HG02938 (cell line): ENCODE results near the gene CSMD2.

Source experiments
- ATAC-seq: cut with Tn5 transposase; IDR thresholded peaks from one replicate; pipeline ENCODE4 v1.9.1; 2021; ENCODE audit warnings: mild to moderate bottlenecking, moderate library complexity; ENCODE audit not compliant: unreplicated experiment

Gene CSMD2

DNA sequence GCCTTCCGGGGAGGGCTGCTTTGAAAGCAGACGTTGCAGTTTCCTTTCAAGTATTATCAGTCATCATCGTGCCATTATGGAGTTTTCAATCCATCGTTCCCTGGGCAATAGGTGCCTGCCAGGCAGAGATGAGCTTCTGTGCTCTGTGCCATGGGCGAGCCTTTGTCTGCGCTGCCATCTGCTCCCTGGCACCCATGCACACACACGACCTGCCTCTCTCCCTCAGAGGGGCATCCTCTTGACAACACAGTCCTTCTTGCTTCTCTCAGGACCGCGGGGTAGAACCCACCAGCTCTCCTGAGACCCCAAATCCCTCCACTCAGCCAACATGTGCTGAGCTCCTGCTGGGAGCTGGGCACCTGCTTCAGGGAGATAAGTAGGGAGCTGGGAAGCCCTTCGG lies 151.9 kb downstream of the CSMD2 start:
- no peak for ATAC-seq

GRCh38 chr1:34009340-34009985 lies 155.6 kb downstream of the CSMD2 start:
- no peak for ATAC-seq

- no peak for ATAC-seq
Measured at GRCh38 chr1:34007760-34008159, 157.3 kb downstream of the CSMD2 start.

DNA sequence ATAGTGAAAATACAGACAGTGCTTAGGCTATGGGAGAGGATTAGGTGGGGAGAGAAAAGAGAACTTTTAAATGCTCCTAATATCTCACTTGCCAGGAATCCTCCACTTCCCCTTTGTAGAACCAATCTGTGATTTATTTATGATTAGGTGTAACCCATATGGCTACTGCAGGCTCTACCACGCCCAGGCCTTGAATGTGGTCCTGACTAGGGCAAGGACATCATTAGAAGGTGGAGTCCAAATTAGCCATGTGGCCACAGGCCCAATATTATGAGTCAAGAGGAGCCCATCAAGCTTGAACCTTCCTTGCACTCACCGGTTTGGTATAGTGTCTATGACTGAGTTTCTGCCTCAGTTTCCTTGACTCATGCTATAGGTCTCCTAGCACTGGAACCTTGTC lies 159.7 kb downstream of the CSMD2 start:
- no peak for ATAC-seq

- ATAC-seq: no peak
Measured at GRCh38 chr1:34002810-34003209, 162.2 kb downstream of the CSMD2 start.

DNA sequence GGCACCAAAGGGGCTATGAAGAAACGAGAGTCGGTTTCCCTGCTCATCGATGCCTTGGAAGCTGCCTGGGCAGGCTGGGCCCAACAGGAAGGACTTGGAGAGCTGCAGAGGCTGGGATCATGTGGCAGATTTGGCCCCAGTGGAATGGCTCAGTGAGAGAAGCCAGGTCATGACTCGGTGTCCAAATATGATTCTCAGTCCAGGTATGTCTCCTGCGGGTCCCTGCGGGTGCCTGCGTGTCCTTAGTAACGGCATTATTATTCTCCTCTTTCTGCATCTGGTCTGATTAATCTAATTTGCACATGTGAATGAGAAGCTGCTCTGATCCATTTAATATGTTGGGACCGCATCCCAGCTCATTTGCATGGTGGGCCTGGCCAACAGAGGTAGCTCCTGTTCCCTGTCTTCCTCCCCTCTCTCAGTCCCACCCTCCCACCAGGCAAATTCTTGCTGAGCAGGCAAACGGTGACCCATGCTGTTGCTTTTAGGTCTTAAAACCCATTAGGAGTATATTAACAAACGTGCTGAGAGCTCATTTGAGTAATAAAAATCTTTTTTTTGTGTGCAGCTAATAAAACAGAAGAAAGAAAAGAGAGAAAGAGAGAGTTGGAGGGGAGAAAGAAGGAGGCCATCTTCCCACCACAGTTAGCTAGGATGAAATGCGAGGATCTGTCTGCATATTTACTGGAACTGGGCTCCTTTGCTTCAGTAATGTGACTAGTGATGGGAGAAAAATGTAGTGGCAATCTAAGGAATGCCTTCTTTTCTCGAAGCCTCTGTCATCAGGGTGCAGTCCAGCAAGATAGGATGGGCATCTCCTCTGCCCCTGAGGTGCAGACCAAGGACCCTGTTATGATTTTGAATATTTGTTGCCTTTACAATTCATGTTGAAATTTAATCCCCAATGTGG lies 167.6 kb downstream of the CSMD2 start:
- ATAC-seq: no peak

GRCh38 chr1:33996281-33996680 lies 168.7 kb downstream of the CSMD2 start:
- no peak for ATAC-seq

GRCh38 chr1:33993301-33993700 lies 171.7 kb downstream of the CSMD2 start:
- ATAC-seq: no peak

DNA sequence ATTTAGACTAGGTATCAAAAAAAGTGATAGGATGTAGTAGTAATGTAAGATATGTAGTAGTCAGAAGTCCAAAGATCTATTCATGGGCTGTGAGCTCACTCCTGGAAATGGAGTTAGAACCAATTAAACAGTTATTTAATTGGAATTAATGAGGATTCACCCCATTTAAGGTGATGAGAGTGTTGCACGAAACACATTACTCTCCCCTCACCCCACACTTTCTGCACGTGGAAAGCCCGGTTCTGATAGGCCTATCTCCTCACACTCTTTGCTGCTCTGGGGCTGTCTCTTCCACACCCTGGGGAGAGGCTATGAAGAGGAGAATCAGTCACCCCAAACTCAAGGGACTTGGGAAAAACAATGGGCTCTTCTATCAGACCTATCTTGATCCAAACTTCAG lies 174.7 kb downstream of the CSMD2 start:
- no peak for ATAC-seq

- ATAC-seq: no peak
Measured at GRCh38 chr1:33988161-33988560, 176.9 kb downstream of the CSMD2 start.

DNA sequence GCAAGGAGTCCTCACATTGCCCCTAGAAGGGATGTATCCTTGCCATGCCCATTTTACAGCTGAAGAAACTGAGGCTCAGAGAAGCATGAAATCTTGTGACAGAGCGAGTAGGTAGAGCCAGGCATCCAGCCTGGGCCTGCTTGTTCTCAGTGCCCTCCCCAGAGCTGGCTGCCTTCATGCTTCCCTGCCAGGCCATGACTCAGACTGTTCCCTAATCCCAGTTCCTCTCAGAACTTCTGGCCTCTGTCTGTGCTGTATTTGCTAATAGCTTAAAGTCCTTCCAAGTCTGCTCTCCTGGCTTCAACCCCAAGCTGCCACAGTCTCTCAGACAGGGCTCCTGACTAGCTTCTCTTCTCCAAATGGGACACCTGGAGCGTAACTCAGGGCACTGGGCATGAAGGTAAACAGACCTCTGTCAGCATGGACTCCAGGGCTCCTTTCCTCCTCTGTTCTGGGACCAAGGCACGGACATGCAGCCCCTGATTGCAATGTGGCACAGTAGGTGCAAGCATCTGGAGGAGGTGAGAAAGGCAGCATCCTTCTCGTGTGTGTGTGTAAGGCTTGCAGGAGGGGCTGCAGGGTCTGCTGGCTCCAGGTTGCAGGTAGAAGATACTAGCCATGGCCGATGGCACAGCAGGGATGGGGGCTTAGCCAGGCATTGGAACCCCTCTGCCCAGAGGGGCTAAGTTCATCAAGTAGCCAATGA lies 178.5 kb downstream of the CSMD2 start:
- no peak for ATAC-seq

DNA sequence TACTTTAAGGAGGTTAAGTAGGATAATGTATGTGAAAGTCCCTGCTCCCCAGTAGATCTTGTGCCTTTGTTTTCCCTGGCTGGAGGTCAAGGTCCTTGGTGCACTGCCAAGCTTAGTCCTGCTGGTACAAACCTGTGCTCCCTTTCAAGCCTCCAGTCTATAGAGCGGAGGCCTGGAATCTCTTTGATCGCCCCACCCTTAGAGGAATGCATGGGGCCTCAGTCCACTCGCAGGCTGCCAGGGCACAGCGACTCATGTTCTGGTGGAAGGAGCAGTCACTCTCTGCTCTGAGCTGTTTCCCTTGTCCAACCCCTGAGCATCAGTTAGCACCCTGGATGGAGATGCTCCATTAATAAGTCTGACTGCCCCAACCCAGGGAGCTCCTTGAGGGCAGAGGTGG lies 179.4 kb downstream of the CSMD2 start:
- ATAC-seq: no peak

DNA sequence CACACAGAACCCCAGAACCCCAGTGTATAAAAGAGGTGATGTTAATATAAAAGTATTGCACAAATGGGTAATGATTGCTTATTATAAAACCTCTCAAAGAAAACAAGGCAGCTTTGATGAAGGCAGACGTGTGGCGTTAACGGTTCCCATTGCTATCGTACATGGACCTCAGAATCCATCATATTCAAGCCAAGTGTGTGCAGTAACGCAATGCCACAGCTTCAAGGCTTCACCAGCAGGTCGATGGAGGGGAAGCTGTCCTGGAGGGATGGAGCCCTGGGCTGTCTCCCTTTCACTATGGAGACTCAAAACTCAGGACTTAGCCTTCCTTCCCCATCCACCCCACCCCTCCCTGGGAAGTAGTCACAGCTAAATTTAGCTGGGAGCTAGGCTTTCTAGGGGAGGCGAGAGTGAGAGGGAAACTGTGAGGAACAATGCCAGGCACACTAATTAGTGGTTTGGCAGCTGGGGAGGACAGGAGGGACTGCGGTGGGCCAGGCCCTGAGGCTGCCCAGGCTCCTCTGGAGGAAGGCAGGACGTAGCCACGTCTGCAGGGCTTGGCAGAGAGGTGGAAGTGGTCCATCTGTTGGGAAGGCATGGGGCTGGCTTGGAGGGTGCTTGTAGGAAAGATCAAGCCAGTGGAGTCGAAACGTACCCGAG lies 180.0 kb downstream of the CSMD2 start:
- no peak for ATAC-seq

GRCh38 chr1:33982419-33982818 lies 182.6 kb downstream of the CSMD2 start:
- ATAC-seq: no peak

DNA sequence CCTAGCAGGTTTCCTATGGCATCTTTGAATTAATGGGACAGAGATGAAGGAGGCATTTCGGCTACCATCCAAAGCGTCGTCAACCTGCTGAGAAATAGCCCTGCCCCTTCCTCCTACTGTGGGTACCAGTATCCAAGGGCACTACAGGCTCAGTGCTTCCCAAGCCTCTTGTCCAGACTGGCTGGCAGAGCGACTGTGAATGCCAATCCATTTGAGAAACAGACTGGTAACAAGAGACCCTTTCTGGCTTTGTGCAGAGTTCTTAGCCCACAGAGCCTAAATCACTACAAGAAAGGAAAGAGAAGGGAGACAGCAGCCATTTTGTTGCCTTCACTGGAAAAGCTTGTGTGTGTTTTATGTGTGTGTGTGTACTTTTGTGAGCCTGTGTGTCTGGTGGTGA lies 185.7 kb downstream of the CSMD2 start:
- no peak for ATAC-seq

- ATAC-seq: no peak
Measured at GRCh38 chr1:33975961-33976360, 189.1 kb downstream of the CSMD2 start.

DNA sequence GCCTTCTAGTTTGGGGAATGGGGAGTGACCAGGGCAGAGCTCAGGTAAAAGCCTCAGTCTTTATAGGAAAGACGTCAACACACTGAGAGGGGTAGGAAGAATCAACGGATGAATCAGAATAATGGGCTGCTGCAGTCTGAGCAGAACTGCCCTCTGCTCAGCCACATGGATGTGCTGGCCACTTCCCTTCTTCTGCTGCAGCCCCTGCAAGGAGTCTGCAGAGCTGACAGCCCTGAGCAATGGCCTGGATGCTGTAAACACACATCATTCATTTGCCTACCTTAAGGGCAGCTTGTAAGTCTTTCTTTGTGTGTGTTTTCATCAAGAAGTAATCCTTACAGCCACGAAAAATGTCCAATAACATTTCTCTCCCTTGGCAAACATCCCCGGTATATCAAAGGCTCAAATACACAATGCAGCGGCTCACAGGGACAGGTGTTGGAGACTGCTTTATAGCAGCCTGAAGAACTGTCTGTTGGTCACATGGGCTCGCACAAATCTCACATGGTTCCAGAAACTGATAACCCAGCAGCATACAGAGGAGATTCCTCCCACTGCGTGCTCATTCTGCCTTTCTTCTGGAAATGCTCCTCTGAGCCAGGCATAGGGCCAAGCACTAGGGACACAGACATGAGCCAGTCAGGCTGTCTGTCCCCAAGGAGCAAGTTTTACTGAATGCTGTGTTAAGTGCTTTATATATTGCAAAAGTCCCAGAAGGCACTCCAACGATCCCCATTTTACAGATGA lies 191.1 kb downstream of the CSMD2 start:
- ATAC-seq: no peak

DNA sequence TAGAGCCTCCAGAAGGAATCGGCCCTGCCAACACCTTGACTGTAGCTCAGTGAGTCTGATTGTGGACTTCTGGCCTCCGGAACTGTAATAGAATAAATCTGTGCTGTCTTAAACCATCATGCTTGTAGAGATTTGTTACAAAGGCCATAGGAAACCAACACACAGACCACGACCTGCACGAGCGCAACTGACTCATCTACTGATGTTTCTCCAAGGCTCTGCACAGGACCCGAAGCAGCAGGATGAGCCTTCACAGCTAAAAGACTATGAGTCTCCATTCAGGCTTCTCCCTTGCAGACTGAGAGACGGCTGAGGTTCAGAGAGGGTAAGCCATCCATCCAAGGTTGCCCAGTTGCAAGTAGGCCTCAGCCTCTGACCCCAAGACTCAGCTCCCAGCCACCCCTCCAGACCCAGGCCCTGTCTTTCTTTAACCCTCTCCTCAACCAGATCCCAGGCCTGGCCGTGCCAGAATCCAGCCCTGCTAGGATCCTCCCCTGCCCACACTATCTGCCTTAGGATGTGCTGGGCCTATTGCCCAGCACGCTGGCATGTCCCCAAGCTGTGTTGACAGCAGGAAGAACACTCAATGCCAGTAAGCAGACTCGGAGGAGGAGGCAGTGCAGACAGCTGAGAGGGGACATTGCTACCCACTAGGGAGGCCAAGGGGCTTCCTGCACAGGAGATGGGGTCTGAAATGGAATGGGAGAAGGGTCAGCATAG lies 192.2 kb downstream of the CSMD2 start:
- ATAC-seq: no peak

DNA sequence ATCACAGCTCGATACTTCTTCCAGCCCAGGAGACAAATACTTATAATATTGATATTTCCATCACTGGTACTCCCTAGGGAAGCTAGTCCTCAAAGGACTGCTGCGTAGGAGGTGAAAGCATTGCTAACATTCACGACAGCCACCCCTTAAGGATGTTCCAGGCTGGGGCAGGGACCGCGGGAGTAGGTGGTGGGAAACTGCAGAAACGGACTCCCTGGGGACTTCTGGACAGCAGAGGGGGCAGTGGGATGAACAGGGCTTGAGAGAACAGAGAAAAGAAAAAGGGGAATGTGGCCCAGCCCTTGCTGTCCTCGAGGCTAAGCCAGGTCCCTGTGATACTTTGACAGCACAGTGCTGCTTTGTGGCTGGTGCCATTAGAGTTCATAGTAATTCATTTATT lies 193.1 kb downstream of the CSMD2 start:
- ATAC-seq: no peak
